GM23338 (cell line): Measurements from ENCODE around the gene S1PR3. TPM values are rescaled to one million over a fixed set of nuclear protein-coding genes. Genes with fewer than 3 reads are reported as not detected.

Experiments used
- ATAC-seq: fragments of 200-7000 bp; cut with Tn5 transposase; 3 replicates; pipeline ENCODE4 v1.9.1; 2020
- DNase-seq: peaks from one replicate; pipeline ENCODE4 v3.0.0-alpha.2; 2015; ENCODE audit warnings: low spot score
- H2AFZ ChIP-seq: fragments of 200-600 bp; sonication (generic); 2 replicates; pipeline ENCODE4 v1.8.0; 2016; ENCODE audit warnings: antibody characterized with exemption, mild to moderate bottlenecking, moderate library complexity
- H3F3A ChIP-seq: fragments of 200-600 bp; sonication (generic); replicated peaks from 2 replicates; pipeline ENCODE4 v1.8.0; 2017; ENCODE audit warnings: antibody characterized with exemption, mixed run types, low read depth
- H3K27ac ChIP-seq: fragments of 200-600 bp; sonication (generic); 2 replicates; pipeline ENCODE4 v1.6.1; 2016; ENCODE audit warnings: low read depth
- H3K27me3 ChIP-seq: fragments of 200-600 bp; sonication (generic); 2 replicates; pipeline ENCODE4 v1.8.0; 2016; ENCODE audit warnings: mild to moderate bottlenecking, mixed run types, moderate library complexity; ENCODE audit not compliant: insufficient read depth
- H3K36me3 ChIP-seq: fragments of 200-600 bp; sonication (generic); 2 replicates; pipeline ENCODE4 v1.8.0; 2016; ENCODE audit warnings: mild to moderate bottlenecking; ENCODE audit not compliant: insufficient read depth
- H3K4me1 ChIP-seq: fragments of 200-600 bp; sonication (generic); 2 replicates; pipeline ENCODE4 v1.8.0; 2016; ENCODE audit warnings: mild to moderate bottlenecking, moderate library complexity; ENCODE audit not compliant: insufficient read depth
- H3K4me2 ChIP-seq: fragments of 200-600 bp; sonication (generic); 2 replicates; pipeline ENCODE4 v1.7.1; 2017; ENCODE audit warnings: mixed run types
- H3K4me3 ChIP-seq: fragments of 200-600 bp; sonication (generic); 2 replicates; pipeline ENCODE4 v1.6.1; 2016; ENCODE audit warnings: mixed run types
- H3K79me2 ChIP-seq: fragments of 200-600 bp; sonication (generic); replicated peaks from 2 replicates; pipeline ENCODE4 v1.8.0; 2017; ENCODE audit warnings: mild to moderate bottlenecking; ENCODE audit not compliant: insufficient read depth
- H3K9me2 ChIP-seq: fragments of 200-600 bp; sonication (generic); 2 replicates; pipeline ENCODE4 v1.8.0; 2017; ENCODE audit not compliant: insufficient read depth
- H4K20me1 ChIP-seq: fragments of 200-600 bp; sonication (generic); replicated peaks from 2 replicates; pipeline ENCODE4 v1.8.0; 2017; ENCODE audit warnings: mild to moderate bottlenecking; ENCODE audit not compliant: insufficient read depth
- H3K27ac Mint-ChIP-seq: 2 replicates; pipeline ENCODE4 v1.8.0; 2020; ENCODE audit warnings: inconsistent platforms, mild to moderate bottlenecking, moderate library complexity, mixed read lengths
- H3K27me3 Mint-ChIP-seq: 3 replicates; pipeline ENCODE4 v1.8.0; 2022; ENCODE audit warnings: low read depth, mild to moderate bottlenecking, moderate library complexity, mixed read lengths, inconsistent platforms; ENCODE audit not compliant: insufficient read depth, poor library complexity
- H3K36me3 Mint-ChIP-seq: 3 replicates; pipeline ENCODE4 v1.8.0; 2021; ENCODE audit warnings: low read depth, mild to moderate bottlenecking, inconsistent platforms, moderate library complexity, mixed read lengths
- H3K4me1 Mint-ChIP-seq: 3 replicates; pipeline ENCODE4 v1.8.0; 2020; ENCODE audit warnings: mild to moderate bottlenecking, inconsistent platforms, mixed read lengths
- H3K4me3 Mint-ChIP-seq: 3 replicates; pipeline ENCODE4 v1.8.0; 2021; ENCODE audit warnings: moderate library complexity, mild to moderate bottlenecking, inconsistent platforms, mixed read lengths
- H3K9me3 Mint-ChIP-seq: 3 replicates; pipeline ENCODE4 v1.8.0; 2020; ENCODE audit warnings: moderate library complexity, mild to moderate bottlenecking, inconsistent platforms, mixed read lengths
- CREB1 ChIP-seq: fragments of 250-450 bp; sonication (Bioruptor Pico); IDR thresholded peaks from 2 replicates; pipeline ENCODE4 v1.5.0; 2020; ENCODE audit warnings: low read depth, mild to moderate bottlenecking, moderate library complexity
- EZH2 ChIP-seq: fragments of 200-600 bp; sonication (generic); IDR thresholded peaks from one replicate; pipeline ENCODE4 v1.8.0; 2017; ENCODE audit warnings: antibody characterized with exemption, mild to moderate bottlenecking, low read depth; ENCODE audit not compliant: unreplicated experiment
- EZH2phosphoT487 ChIP-seq: fragments of 200-600 bp; sonication (generic); IDR thresholded peaks from one replicate; pipeline ENCODE4 v1.8.1; 2018; ENCODE audit warnings: antibody characterized with exemption; ENCODE audit not compliant: unreplicated experiment
- JUNB ChIP-seq: IDR thresholded peaks from one replicate; pipeline ENCODE4 v1.6.1; 2016; ENCODE audit warnings: antibody characterized with exemption; ENCODE audit not compliant: unreplicated experiment
- NANOG ChIP-seq: IDR thresholded peaks from 2 replicates; pipeline ENCODE4 v1.6.1; 2016; ENCODE audit warnings: antibody characterized with exemption, borderline replicate concordance
- POLR2AphosphoS5 ChIP-seq: IDR thresholded peaks from 2 replicates; pipeline ENCODE4 v1.6.1; 2016; ENCODE audit warnings: antibody characterized with exemption, low read depth
- STAT1 ChIP-seq: IDR thresholded peaks from one replicate; pipeline ENCODE4 v1.6.1; 2016; ENCODE audit warnings: antibody characterized with exemption; ENCODE audit not compliant: unreplicated experiment
- ZNF114 ChIP-seq: fragments of 250-450 bp; sonication (Bioruptor Pico); IDR thresholded peaks from 2 replicates; pipeline ENCODE4 v1.5.0; 2020; ENCODE audit warnings: mild to moderate bottlenecking, moderate library complexity
- ZNF331 ChIP-seq: fragments of 250-450 bp; sonication (Bioruptor Pico); IDR thresholded peaks from 2 replicates; pipeline ENCODE4 v1.5.0; 2020; ENCODE audit warnings: low read depth, mild to moderate bottlenecking, moderate library complexity
- polyA plus RNA-seq: library from polyadenylated mRNA; unstranded; fragments of >200 nt; fragmentation: Nextera tagmentation; extraction: Ambion mirVana; gene quantifications from 2 replicates; pipeline ENCODE4 v1.2.1, GENCODE V29; 2016
- total RNA-seq: library from RNA; depleted of rRNA; stranded (reverse); fragments of >200 nt; shearing (Covaris generic); gene quantifications from 2 replicates; pipeline ENCODE4 v1.2.3, GENCODE V29; 2014
- TF ChIP-seq, protein P1 (sequence below), 2 experiments: fragments of 200-600 bp in 1 of 2; sonication (generic) in 1 of 2; conservative IDR thresholded peaks; 2 replicates each; pipeline versions ENCODE4 v1.5.1 to v1.6.1; 2016 to 2017; ENCODE audit warnings: antibody characterized with exemption in 2 of 2, low read depth in 2 of 2, mild to moderate bottlenecking in 2 of 2, moderate library complexity in 1 of 2
- TF ChIP-seq, protein P2 (sequence below): IDR thresholded peaks from 2 replicates; pipeline ENCODE4 v1.6.1; 2016; ENCODE audit warnings: antibody characterized with exemption
- TF ChIP-seq, protein P3 (sequence below): IDR thresholded peaks from one replicate; pipeline ENCODE4 v1.6.1; 2018; ENCODE audit warnings: antibody characterized with exemption; ENCODE audit not compliant: unreplicated experiment
- TF ChIP-seq, protein P4 (sequence below): fragments of 250-450 bp; sonication (Bioruptor Pico); IDR thresholded peaks from 2 replicates; pipeline ENCODE4 v1.5.0; 2020; ENCODE audit warnings: mild to moderate bottlenecking, moderate library complexity

Gene S1PR3
- total and polyA plus RNA-seq, 2 experiments from 2014 or later = 2.1 to 7.6 TPM

DNA sequence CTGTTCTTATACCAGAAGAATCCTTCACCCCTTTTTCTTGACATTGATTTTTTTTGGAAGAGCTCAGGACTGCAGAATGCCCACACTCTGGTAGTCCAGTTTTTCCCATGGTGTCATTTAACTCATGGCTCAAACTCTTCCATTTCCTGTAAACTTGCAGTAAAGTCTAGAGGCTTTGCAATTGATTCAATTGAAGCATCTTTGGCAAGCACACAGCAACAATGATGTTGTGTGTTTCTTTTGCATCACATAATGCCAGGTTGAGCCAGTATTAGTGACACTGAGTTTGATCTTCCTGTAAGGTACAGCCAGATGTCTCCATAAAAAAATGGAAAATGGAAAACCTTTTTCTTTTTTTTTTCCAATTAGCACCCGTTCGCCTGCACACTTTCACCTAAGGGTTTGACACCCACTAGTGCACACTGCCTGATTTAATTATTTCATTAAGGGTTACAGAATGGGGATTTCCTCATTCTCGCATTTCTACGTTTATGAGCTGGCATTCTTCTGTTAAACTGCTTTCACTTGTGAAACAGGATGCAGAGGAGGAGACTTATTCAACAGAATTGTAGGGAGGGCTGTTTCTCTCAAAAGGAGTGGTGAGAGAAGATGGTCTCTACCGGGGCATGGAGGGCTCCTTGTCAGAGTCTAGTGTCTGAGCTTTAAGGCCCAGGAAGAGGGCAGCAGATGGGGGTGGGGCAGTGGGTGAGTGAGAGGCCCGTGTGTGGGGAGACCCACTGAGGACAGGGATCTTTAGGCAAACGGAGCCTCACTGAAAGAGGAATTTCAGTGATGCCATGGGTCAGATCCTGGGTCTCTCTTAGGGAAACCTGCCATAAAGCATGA, 2.2 kb upstream of the S1PR3 start:
- Histone ChIP-seq H4K20me1 (no peaks in the 10 kb centered on the region), H3K27ac (no peak overlapping the region), H3K79me2 (peaks cover 14% of the 10 kb centered on the region), H3K4me3 (peak overlapping the region; percentile 34; the same call in 1 of the 2 replicates), H3K36me3 (no peaks in the 10 kb centered on the region; the same call in 1 of the 2 replicates), H3K9me2 (no peaks in the 10 kb centered on the region), H3K4me2 (peak overlapping the region; percentile 87), H3K27me3 (peaks cover 13% of the 10 kb centered on the region), H3K4me1 (peaks cover 32% of the 10 kb centered on the region), H2AFZ (peak overlapping the region; percentile 84; the same call in 1 of the 2 replicates), H3F3A (0 out of 2 replicates have a peak, but pooled peaks cover 7% of the 10 kb centered on the region)
- Mint-ChIP-seq H3K4me1 (peaks cover 34% of the 10 kb centered on the region), H3K36me3 (no peaks in the 10 kb centered on the region), H3K27me3 (peaks cover 12% of the 10 kb centered on the region), H3K4me3 (peak overlapping the region; percentile 89; the same call in 1 of the 3 replicates), H3K9me3 (0 out of 3 replicates have a peak, but pooled peaks cover 4% of the 10 kb centered on the region), H3K27ac (no peak overlapping the region)
- DNase-seq (no peak), ATAC-seq (no peak)
- no peak for TF ChIP-seq STAT1
- no peak for TF ChIP-seq ZNF331 (CRISPR knock-in tag)
- TF ChIP-seq, protein P1, sequence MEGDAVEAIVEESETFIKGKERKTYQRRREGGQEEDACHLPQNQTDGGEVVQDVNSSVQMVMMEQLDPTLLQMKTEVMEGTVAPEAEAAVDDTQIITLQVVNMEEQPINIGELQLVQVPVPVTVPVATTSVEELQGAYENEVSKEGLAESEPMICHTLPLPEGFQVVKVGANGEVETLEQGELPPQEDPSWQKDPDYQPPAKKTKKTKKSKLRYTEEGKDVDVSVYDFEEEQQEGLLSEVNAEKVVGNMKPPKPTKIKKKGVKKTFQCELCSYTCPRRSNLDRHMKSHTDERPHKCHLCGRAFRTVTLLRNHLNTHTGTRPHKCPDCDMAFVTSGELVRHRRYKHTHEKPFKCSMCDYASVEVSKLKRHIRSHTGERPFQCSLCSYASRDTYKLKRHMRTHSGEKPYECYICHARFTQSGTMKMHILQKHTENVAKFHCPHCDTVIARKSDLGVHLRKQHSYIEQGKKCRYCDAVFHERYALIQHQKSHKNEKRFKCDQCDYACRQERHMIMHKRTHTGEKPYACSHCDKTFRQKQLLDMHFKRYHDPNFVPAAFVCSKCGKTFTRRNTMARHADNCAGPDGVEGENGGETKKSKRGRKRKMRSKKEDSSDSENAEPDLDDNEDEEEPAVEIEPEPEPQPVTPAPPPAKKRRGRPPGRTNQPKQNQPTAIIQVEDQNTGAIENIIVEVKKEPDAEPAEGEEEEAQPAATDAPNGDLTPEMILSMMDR (conservative IDR thresholded peaks at IDR 0.05; ENCODE audit: low read depth in 2 of 2) = no peak
- TF ChIP-seq, protein P2, sequence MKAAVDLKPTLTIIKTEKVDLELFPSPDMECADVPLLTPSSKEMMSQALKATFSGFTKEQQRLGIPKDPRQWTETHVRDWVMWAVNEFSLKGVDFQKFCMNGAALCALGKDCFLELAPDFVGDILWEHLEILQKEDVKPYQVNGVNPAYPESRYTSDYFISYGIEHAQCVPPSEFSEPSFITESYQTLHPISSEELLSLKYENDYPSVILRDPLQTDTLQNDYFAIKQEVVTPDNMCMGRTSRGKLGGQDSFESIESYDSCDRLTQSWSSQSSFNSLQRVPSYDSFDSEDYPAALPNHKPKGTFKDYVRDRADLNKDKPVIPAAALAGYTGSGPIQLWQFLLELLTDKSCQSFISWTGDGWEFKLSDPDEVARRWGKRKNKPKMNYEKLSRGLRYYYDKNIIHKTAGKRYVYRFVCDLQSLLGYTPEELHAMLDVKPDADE = no peak
- TF ChIP-seq NANOG = no peak
- no peak for TF ChIP-seq EZH2
- TF ChIP-seq, protein P3, sequence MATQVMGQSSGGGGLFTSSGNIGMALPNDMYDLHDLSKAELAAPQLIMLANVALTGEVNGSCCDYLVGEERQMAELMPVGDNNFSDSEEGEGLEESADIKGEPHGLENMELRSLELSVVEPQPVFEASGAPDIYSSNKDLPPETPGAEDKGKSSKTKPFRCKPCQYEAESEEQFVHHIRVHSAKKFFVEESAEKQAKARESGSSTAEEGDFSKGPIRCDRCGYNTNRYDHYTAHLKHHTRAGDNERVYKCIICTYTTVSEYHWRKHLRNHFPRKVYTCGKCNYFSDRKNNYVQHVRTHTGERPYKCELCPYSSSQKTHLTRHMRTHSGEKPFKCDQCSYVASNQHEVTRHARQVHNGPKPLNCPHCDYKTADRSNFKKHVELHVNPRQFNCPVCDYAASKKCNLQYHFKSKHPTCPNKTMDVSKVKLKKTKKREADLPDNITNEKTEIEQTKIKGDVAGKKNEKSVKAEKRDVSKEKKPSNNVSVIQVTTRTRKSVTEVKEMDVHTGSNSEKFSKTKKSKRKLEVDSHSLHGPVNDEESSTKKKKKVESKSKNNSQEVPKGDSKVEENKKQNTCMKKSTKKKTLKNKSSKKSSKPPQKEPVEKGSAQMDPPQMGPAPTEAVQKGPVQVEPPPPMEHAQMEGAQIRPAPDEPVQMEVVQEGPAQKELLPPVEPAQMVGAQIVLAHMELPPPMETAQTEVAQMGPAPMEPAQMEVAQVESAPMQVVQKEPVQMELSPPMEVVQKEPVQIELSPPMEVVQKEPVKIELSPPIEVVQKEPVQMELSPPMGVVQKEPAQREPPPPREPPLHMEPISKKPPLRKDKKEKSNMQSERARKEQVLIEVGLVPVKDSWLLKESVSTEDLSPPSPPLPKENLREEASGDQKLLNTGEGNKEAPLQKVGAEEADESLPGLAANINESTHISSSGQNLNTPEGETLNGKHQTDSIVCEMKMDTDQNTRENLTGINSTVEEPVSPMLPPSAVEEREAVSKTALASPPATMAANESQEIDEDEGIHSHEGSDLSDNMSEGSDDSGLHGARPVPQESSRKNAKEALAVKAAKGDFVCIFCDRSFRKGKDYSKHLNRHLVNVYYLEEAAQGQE = no peak
- no peak for TF ChIP-seq CREB1 (CRISPR knock-in tag)
- no peak for TF ChIP-seq JUNB
- TF ChIP-seq, protein P4, sequence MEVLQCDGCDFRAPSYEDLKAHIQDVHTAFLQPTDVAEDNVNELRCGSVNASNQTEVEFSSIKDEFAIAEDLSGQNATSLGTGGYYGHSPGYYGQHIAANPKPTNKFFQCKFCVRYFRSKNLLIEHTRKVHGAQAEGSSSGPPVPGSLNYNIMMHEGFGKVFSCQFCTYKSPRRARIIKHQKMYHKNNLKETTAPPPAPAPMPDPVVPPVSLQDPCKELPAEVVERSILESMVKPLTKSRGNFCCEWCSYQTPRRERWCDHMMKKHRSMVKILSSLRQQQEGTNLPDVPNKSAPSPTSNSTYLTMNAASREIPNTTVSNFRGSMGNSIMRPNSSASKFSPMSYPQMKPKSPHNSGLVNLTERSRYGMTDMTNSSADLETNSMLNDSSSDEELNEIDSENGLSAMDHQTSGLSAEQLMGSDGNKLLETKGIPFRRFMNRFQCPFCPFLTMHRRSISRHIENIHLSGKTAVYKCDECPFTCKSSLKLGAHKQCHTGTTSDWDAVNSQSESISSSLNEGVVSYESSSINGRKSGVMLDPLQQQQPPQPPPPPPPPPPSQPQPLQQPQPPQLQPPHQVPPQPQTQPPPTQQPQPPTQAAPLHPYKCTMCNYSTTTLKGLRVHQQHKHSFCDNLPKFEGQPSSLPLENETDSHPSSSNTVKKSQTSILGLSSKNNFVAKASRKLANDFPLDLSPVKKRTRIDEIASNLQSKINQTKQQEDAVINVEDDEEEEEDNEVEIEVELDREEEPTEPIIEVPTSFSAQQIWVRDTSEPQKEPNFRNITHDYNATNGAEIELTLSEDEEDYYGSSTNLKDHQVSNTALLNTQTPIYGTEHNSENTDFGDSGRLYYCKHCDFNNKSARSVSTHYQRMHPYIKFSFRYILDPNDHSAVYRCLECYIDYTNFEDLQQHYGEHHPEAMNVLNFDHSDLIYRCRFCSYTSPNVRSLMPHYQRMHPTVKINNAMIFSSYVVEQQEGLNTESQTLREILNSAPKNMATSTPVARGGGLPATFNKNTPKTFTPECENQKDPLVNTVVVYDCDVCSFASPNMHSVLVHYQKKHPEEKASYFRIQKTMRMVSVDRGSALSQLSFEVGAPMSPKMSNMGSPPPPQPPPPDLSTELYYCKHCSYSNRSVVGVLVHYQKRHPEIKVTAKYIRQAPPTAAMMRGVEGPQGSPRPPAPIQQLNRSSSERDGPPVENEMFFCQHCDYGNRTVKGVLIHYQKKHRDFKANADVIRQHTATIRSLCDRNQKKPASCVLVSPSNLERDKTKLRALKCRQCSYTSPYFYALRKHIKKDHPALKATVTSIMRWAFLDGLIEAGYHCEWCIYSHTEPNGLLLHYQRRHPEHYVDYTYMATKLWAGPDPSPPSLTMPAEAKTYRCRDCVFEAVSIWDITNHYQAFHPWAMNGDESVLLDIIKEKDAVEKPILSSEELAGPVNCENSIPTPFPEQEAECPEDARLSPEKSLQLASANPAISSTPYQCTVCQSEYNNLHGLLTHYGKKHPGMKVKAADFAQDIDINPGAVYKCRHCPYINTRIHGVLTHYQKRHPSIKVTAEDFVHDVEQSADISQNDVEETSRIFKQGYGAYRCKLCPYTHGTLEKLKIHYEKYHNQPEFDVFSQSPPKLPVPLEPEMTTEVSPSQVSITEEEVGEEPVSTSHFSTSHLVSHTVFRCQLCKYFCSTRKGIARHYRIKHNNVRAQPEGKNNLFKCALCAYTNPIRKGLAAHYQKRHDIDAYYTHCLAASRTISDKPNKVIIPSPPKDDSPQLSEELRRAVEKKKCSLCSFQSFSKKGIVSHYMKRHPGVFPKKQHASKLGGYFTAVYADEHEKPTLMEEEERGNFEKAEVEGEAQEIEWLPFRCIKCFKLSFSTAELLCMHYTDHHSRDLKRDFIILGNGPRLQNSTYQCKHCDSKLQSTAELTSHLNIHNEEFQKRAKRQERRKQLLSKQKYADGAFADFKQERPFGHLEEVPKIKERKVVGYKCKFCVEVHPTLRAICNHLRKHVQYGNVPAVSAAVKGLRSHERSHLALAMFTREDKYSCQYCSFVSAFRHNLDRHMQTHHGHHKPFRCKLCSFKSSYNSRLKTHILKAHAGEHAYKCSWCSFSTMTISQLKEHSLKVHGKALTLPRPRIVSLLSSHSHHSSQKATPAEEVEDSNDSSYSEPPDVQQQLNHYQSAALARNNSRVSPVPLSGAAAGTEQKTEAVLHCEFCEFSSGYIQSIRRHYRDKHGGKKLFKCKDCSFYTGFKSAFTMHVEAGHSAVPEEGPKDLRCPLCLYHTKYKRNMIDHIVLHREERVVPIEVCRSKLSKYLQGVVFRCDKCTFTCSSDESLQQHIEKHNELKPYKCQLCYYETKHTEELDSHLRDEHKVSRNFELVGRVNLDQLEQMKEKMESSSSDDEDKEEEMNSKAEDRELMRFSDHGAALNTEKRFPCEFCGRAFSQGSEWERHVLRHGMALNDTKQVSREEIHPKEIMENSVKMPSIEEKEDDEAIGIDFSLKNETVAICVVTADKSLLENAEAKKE (CRISPR knock-in tag) = no peak
- no peak for TF ChIP-seq EZH2phosphoT487
- no peak for TF ChIP-seq POLR2AphosphoS5
- no peak for TF ChIP-seq ZNF114 (CRISPR knock-in tag)
